NCI-H748 treated with DMSO at 0.1 percent for 48 hours (cell line): ENCODE results near the gene ZFAND3.

Source experiments
- DNase-seq: peaks from one replicate; lab custom pipeline; 2025; lab: John Stamatoyannopoulos, UW

ZFAND3 gene

GRCh38 chr6:38187325-38187724 is 367.8 kb downstream of the ZFAND3 start:
- DNase-seq, result no peak

- no peak for DNase-seq
Measured at GRCh38 chr6:38187811-38188590, 368.5 kb downstream of the ZFAND3 start.

GRCh38 chr6:38188677-38189335 is 369.3 kb downstream of the ZFAND3 start:
- no peak for DNase-seq

GRCh38 chr6:38191418-38191817 is 371.9 kb downstream of the ZFAND3 start:
- no peak for DNase-seq

- DNase-seq, result no peak
Measured at GRCh38 chr6:38192011-38192410, 372.5 kb downstream of the ZFAND3 start.

- peak; percentile 76 for DNase-seq
Measured at GRCh38 chr6:38192487-38192886, 373.0 kb downstream of the ZFAND3 start.

GRCh38 chr6:38193051-38193450 is 373.5 kb downstream of the ZFAND3 start:
- DNase-seq, result peak; percentile 28

- peak; percentile 99 for DNase-seq
Measured at GRCh38 chr6:38193481-38194281, 374.2 kb downstream of the ZFAND3 start.

- no peak for DNase-seq
Measured at GRCh38 chr6:38194282-38194572, 374.7 kb downstream of the ZFAND3 start.

GRCh38 chr6:38194589-38194988 is 375.1 kb downstream of the ZFAND3 start:
- no peak for DNase-seq

- DNase-seq, result peak; percentile 33
Measured at GRCh38 chr6:38195113-38195635, 375.6 kb downstream of the ZFAND3 start.

- no peak for DNase-seq
Measured at GRCh38 chr6:38198219-38198618, 378.7 kb downstream of the ZFAND3 start.
